Chondrocyte (in vitro differentiated cells): ENCODE data around the gene RADIL. TPM values are rescaled to one million over a fixed set of nuclear protein-coding genes. Genes with fewer than 3 reads are reported as not detected.

Experiments
- DNase-seq: peaks from one replicate; pipeline ENCODE4 v3.0.0; 2021; ENCODE audit warnings: mixed read lengths, low spot score
- H3K27ac Mint-ChIP-seq: one replicate; pipeline ENCODE4 v1.8.0; 2021; ENCODE audit warnings: mild to moderate bottlenecking, moderate library complexity, mixed read lengths; ENCODE audit not compliant: unreplicated experiment
- H3K27me3 Mint-ChIP-seq: 2 replicates; pipeline ENCODE4 v1.8.0; 2021; ENCODE audit warnings: low read depth, mixed read lengths
- H3K36me3 Mint-ChIP-seq: 2 replicates; pipeline ENCODE4 v1.8.0; 2021; ENCODE audit warnings: low read depth, mixed read lengths
- H3K4me1 Mint-ChIP-seq: 2 replicates; pipeline ENCODE4 v1.8.0; 2021; ENCODE audit warnings: low read depth, mild to moderate bottlenecking, mixed read lengths
- H3K4me3 Mint-ChIP-seq: one replicate; pipeline ENCODE4 v1.8.0; 2021; ENCODE audit warnings: mild to moderate bottlenecking, moderate library complexity, mixed read lengths; ENCODE audit not compliant: unreplicated experiment
- H3K9me3 Mint-ChIP-seq: 2 replicates; pipeline ENCODE4 v1.8.0; 2021; ENCODE audit warnings: low read depth, mixed read lengths
- CTCF ChIP-seq: fragments of 200-600 bp; sonication (generic); IDR thresholded peaks from 2 replicates; pipeline ENCODE4 v1.5.0; 2021; ENCODE audit warnings: antibody characterized with exemption, mild to moderate bottlenecking, moderate library complexity
- total RNA-seq: library from RNA; stranded (reverse); gene quantifications from 3 replicates; pipeline ENCODE4 v1.2.1, GENCODE V29; 2021

Gene RADIL
- total RNA-seq, 1 donor from 2014 or later = 1.2 TPM

GRCh38 chr7:4824120-4824775, 59.3 kb downstream of the RADIL start:
- Mint-ChIP-seq H3K4me3 (no peak overlapping the region), H3K9me3 (no peaks in the 10 kb centered on the region), H3K4me1 (peaks cover 4% of the 10 kb centered on the region), H3K27ac (no peak overlapping the region), H3K27me3 (no peaks in the 10 kb centered on the region), H3K36me3 (no peaks in the 10 kb centered on the region)
- DNase-seq = no peak
- no peak for TF ChIP-seq CTCF

GRCh38 chr7:4823441-4824119, 59.9 kb downstream of the RADIL start:
- Mint-ChIP-seq H3K27me3 (no peaks in the 10 kb centered on the region), H3K4me1 (peaks cover 4% of the 10 kb centered on the region), H3K4me3 (no peak overlapping the region), H3K36me3 (no peaks in the 10 kb centered on the region), H3K27ac (no peak overlapping the region), H3K9me3 (no peaks in the 10 kb centered on the region)
- no peak for DNase-seq
- no peak for TF ChIP-seq CTCF

GRCh38 chr7:4822677-4823076, 60.8 kb downstream of the RADIL start:
- no peak overlapping the region for H3K4me3 Mint-ChIP-seq
- no peak for DNase-seq
- H3K9me3 Mint-ChIP-seq = no peaks in the 10 kb centered on the region
- H3K4me1 Mint-ChIP-seq = peaks cover 4% of the 10 kb centered on the region
- no peak overlapping the region for H3K27ac Mint-ChIP-seq
- TF ChIP-seq CTCF = no peak
- H3K27me3 Mint-ChIP-seq = no peaks in the 10 kb centered on the region
- H3K36me3 Mint-ChIP-seq = no peaks in the 10 kb centered on the region

GRCh38 chr7:4820967-4821471, 62.5 kb downstream of the RADIL start:
- no peaks in the 10 kb centered on the region for H3K36me3 Mint-ChIP-seq
- H3K27me3 Mint-ChIP-seq = no peaks in the 10 kb centered on the region
- H3K4me1 Mint-ChIP-seq = peaks cover 4% of the 10 kb centered on the region
- H3K4me3 Mint-ChIP-seq = no peak overlapping the region
- no peaks in the 10 kb centered on the region for H3K9me3 Mint-ChIP-seq
- no peak for TF ChIP-seq CTCF
- H3K27ac Mint-ChIP-seq = no peak overlapping the region
- DNase-seq = peak; percentile 90

GRCh38 chr7:4820405-4820966, 63.0 kb downstream of the RADIL start:
- H3K9me3 Mint-ChIP-seq = no peaks in the 10 kb centered on the region
- peaks cover 4% of the 10 kb centered on the region for H3K4me1 Mint-ChIP-seq
- H3K4me3 Mint-ChIP-seq = no peak overlapping the region
- DNase-seq = no peak
- H3K36me3 Mint-ChIP-seq = no peaks in the 10 kb centered on the region
- no peaks in the 10 kb centered on the region for H3K27me3 Mint-ChIP-seq
- H3K27ac Mint-ChIP-seq = no peak overlapping the region
- TF ChIP-seq CTCF = no peak
